HepG2 (cell line): Measurements from ENCODE around the gene NLGN3.

ENCODE experiments used
- MAF1 ChIP-seq: sonication (generic); formaldehyde crosslinking; IDR thresholded peaks from 2 replicates; pipeline ENCODE4 v1.5.0; 2020; ENCODE audit warnings: missing genetic modification reagents, borderline replicate concordance
- MXD4 ChIP-seq: IDR thresholded peaks from 2 replicates; pipeline ENCODE4 v1.6.1; 2016; ENCODE audit warnings: mild to moderate bottlenecking, missing biosample characterization, missing genetic modification reagents
- NCOA1 ChIP-seq: sonication (generic); formaldehyde crosslinking; IDR thresholded peaks from 2 replicates; pipeline ENCODE4 v1.9.0; 2021; ENCODE audit warnings: missing genetic modification reagents
- POLR2A ChIP-seq, 2 experiments: IDR thresholded peaks; 2 replicates each; pipeline ENCODE4 v1.6.1; 2011; ENCODE audit warnings: low read depth in 2 of 2, low read length in 2 of 2, mild to moderate bottlenecking in 1 of 2, moderate library complexity in 1 of 2; ENCODE audit not compliant: insufficient read depth in 1 of 2
- ZBTB1 ChIP-seq: sonication (generic); formaldehyde crosslinking; IDR thresholded peaks from 2 replicates; pipeline ENCODE4 v1.4.0; 2020; ENCODE audit warnings: missing genetic modification reagents, borderline replicate concordance
- ZMYM2 ChIP-seq: sonication (generic); formaldehyde crosslinking; IDR thresholded peaks from 2 replicates; pipeline ENCODE4 v1.8.0; 2022; ENCODE audit warnings: mild to moderate bottlenecking, missing genetic modification reagents
- ZNF143 ChIP-seq: sonication (generic); formaldehyde crosslinking; IDR thresholded peaks from 2 replicates; pipeline ENCODE4 v1.4.0; 2020; ENCODE audit warnings: missing genetic modification reagents
- TF ChIP-seq, protein P1 (sequence below): sonication (generic); formaldehyde crosslinking; IDR thresholded peaks from 2 replicates; pipeline ENCODE4 v1.5.1; 2020; ENCODE audit warnings: missing genetic modification reagents, mild to moderate bottlenecking, borderline replicate concordance
- TF ChIP-seq, protein P2 (sequence below): IDR thresholded peaks from 2 replicates; pipeline ENCODE4 v1.6.1; 2016

DNA sequence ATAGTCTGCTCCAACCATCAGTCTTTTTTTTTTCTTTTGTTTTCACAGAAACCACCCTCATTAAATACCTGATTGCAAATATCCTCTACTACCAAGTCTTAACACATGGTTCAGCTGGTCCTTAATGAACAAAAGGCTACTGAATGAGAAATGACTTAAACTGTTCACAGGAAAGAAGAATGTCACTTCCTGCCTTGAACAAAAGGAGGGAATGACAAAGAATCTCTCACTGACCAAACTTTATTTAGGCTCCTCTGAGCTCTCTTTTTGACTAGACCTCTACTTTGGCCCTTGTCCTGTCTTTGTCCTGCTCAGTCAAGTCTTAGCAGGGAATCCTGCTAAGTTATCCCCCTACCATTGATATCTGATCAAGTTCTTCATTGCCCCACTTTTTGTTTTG is 46.6 kb downstream of the NLGN3 start:
- TF ChIP-seq ZMYM2 (no peak), MAF1 (CRISPR knock-in tag) (no peak), MXD4 (no peak), ZBTB1 (CRISPR knock-in tag) (no peak), NCOA1 (CRISPR knock-in tag) (no peak), ZNF143 (CRISPR knock-in tag) (no peak), POLR2A (IDR thresholded peaks at IDR 0.05; ENCODE audit: insufficient read depth in 1 of 2, low read depth in 2 of 2, low read length in 2 of 2) (no peak)
- TF ChIP-seq, protein P1, sequence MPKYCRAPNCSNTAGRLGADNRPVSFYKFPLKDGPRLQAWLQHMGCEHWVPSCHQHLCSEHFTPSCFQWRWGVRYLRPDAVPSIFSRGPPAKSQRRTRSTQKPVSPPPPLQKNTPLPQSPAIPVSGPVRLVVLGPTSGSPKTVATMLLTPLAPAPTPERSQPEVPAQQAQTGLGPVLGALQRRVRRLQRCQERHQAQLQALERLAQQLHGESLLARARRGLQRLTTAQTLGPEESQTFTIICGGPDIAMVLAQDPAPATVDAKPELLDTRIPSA (CRISPR knock-in tag): no peak
- TF ChIP-seq, protein P2, sequence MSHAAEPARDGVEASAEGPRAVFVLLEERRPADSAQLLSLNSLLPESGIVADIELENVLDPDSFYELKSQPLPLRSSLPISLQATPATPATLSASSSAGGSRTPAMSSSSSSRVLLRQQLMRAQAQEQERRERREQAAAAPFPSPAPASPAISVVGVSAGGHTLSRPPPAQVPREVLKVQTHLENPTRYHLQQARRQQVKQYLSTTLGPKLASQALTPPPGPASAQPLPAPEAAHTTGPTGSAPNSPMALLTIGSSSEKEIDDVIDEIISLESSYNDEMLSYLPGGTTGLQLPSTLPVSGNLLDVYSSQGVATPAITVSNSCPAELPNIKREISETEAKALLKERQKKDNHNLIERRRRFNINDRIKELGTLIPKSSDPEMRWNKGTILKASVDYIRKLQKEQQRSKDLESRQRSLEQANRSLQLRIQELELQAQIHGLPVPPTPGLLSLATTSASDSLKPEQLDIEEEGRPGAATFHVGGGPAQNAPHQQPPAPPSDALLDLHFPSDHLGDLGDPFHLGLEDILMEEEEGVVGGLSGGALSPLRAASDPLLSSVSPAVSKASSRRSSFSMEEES (CRISPR knock-in tag): no peak
